ENCODE data around the gene ST6GALNAC6. TPM values are rescaled to one million over a fixed set of nuclear protein-coding genes. Genes with fewer than 3 reads are reported as not detected.

ST6GALNAC6 gene, protein sequence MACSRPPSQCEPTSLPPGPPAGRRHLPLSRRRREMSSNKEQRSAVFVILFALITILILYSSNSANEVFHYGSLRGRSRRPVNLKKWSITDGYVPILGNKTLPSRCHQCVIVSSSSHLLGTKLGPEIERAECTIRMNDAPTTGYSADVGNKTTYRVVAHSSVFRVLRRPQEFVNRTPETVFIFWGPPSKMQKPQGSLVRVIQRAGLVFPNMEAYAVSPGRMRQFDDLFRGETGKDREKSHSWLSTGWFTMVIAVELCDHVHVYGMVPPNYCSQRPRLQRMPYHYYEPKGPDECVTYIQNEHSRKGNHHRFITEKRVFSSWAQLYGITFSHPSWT
- polyA plus RNA-seq (2012; ENCODE audit: insufficient read depth, insufficient read length, low read depth): 40.4 TPM

DNA sequence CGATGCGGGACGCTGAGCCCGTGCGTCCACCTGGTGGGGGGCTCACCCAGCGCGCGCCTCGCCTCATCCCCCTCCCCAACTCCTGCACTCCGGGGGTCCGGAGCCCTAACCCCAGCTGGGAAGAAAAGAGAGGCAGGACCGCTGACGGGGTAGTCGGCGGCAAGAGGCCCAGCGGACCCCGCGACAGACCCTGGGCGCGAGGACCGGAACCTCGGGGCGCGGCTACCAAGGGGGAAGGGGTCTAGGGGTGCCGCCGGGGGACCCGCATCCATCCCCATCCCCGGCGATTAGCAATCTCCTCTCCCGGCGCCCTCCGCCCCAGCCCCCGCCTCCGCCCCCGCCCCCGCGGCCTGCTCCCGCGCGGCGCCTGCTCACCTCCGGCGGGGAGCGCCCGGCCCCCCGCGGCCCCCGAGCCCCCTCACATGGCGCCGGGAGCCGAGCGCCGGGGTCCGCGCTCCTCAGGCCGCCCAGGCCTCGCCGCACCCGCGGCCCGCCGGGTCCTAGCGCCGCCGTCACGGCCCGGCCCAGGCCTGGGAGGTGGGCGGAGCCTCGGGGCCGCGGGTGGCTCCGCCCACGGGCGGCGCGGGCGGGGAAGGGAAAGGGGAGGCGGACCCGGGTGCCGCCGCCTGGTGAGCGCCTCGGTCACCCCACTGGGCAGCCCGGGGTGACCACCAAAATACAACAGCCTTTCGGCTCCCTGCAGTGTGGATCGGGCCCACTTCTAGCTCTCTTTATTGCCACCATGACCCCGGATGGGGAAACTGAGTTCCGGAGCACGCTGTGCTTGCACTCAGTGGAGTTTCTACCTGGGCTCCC is at the start of gene ST6GALNAC6:
Gene ST6GALNAC6, minus strand, starts transcription at position 476 of the 816 bp plus-strand sequence. CDS start 1,622 bp downstream, outside the sequence.
- TF ChIP-seq, protein P1, sequence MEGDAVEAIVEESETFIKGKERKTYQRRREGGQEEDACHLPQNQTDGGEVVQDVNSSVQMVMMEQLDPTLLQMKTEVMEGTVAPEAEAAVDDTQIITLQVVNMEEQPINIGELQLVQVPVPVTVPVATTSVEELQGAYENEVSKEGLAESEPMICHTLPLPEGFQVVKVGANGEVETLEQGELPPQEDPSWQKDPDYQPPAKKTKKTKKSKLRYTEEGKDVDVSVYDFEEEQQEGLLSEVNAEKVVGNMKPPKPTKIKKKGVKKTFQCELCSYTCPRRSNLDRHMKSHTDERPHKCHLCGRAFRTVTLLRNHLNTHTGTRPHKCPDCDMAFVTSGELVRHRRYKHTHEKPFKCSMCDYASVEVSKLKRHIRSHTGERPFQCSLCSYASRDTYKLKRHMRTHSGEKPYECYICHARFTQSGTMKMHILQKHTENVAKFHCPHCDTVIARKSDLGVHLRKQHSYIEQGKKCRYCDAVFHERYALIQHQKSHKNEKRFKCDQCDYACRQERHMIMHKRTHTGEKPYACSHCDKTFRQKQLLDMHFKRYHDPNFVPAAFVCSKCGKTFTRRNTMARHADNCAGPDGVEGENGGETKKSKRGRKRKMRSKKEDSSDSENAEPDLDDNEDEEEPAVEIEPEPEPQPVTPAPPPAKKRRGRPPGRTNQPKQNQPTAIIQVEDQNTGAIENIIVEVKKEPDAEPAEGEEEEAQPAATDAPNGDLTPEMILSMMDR (IDR thresholded peaks at IDR 0.05; ENCODE audit: low read depth, low read length): no peak
- Histone ChIP-seq H3K4me3 (ENCODE audit: low read depth, low read length) (peak within 1 kb of the TSS; percentile 87), H3K27me3 (no peaks in the 10 kb centered on the region), H3K4me1 (peaks cover 9% of the 10 kb centered on the region; the same call in 1 of the 2 replicates), H3K9me3 (no peaks in the 10 kb centered on the region), H3K36me3 (peaks cover 25% of the 10 kb centered on the region)
- DNase-seq: peak; percentile 86

DNA sequence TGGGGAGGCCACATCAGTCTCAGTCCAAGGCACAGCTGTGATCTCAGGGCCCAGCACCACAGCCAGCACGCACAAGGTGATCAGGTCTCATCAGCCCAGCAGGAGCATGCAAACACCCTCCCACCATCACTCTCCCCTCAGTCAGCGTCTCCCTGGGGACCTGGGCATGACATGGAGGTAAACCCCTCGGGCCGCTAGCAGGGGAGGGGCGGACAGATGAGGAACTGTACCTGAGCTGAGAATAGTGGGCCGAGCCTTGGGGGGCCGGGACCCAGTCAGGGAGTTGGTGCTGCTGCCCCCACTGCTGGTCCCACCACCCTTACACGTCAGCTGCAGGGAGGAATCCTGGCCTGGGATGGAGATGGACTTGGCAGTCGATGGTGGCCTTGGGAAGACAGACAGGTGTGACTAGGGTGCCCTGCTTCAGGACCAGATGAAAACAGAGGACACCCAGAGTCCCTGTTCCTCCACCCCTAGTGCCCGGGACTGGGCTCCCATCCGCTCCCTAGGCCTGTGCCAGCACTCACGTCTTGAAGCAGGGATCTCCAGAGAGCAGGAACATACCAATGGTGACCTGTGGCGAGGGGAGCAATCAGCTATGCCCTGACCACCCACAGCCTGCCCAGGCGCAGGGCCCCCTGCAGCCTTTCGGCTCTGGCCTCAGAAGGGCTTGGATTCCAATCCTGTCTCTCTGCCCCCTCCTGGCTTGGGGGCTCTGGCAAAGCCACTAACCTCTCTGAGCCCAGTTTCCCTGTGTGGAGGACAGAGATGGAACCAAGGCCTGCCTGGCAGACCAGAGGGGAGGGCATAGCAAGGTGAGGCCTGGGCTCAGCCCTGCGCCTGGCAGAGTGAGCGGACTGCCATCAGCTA is 48.7 kb upstream of the ST6GALNAC6 start:
- TF ChIP-seq, protein P1 (IDR thresholded peaks at IDR 0.05; ENCODE audit: low read depth, low read length): no peak
- no peak overlapping the region for H3K4me3 ChIP-seq (ENCODE audit: low read depth, low read length)
- peaks cover 12% of the 10 kb centered on the region for H3K36me3 ChIP-seq
- no peaks in the 10 kb centered on the region for H3K9me3 ChIP-seq
- H3K4me1 ChIP-seq: peaks cover 18% of the 10 kb centered on the region
- DNase-seq: no peak
- no peaks in the 10 kb centered on the region for H3K27me3 ChIP-seq

DNA sequence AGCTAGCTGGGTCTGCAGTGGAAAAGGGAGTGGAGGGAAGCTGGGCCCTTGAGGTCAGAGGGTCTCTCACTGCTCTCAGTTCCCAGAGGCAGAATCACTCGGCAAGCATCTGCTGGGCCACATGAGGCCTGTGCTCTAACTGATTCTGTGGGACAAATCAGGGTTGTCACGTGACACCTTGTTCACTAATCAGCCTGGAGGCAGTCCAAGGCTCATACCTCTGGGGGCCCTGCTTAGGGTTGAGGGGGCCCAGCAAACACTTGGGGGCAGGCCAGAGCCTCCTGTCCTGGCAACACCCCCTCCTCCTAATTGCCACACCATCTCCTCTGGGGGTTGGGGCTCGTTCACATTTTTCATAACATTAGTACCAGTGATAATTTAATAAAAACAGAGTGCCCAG is 47.3 kb upstream of the ST6GALNAC6 start:
- DNase-seq: no peak
- Histone ChIP-seq H3K4me3 (ENCODE audit: low read depth, low read length) (no peak overlapping the region), H3K4me1 (peaks cover 24% of the 10 kb centered on the region), H3K27me3 (no peaks in the 10 kb centered on the region), H3K36me3 (peaks cover 22% of the 10 kb centered on the region), H3K9me3 (no peaks in the 10 kb centered on the region)
- TF ChIP-seq, protein P1 (IDR thresholded peaks at IDR 0.05; ENCODE audit: low read depth, low read length): no peak

DNA sequence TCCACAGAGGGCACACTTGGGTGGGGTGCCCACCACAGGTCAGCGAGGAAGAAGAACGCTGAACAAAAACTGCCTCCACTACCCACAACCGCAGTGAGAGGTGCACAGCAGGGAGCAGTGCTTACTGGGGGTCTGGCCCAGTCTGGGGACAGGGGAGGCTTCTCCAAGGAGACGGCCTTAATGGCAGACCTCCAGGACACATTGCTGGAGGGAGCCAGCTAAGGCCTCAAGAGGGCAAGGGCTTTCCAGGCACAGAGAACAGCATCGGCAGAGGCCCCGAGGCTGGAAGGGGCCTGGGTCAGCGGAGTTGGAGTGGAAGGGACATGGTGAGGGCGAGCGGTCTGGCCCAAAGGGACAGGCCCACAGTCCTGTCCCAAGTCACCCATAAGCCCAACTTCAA is 46.5 kb upstream of the ST6GALNAC6 start:
- no peaks in the 10 kb centered on the region for H3K27me3 ChIP-seq
- H3K4me1 ChIP-seq: peaks cover 20% of the 10 kb centered on the region
- TF ChIP-seq, protein P1 (IDR thresholded peaks at IDR 0.05; ENCODE audit: low read depth, low read length): no peak
- no peak for DNase-seq
- peaks cover 22% of the 10 kb centered on the region for H3K36me3 ChIP-seq
- no peaks in the 10 kb centered on the region for H3K9me3 ChIP-seq
- H3K4me3 ChIP-seq (ENCODE audit: low read depth, low read length): no peak overlapping the region

DNA sequence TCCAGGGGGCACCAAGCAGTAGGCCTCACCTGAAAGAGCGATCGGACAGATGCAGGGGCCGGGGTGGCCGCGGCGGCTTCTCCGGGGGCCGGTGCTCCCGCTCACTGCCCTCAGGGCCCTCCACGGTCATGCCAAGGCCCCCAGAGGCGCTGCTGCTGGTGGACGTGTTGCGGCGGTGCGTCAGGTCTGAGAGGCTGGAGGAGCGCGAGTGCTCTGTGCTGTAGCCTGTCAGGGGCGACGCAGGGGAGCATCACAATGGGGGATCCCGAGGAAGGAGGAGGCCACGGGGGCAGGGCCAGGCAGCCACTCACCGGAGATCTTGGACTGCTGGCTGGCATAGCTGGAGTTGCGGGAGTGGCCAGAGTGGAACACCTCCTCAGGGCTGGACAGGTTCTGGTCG is 45.9 kb upstream of the ST6GALNAC6 start:
- no peaks in the 10 kb centered on the region for H3K27me3 ChIP-seq
- H3K4me3 ChIP-seq (ENCODE audit: low read depth, low read length): no peak overlapping the region
- H3K4me1 ChIP-seq: peaks cover 17% of the 10 kb centered on the region
- no peaks in the 10 kb centered on the region for H3K9me3 ChIP-seq
- DNase-seq: no peak
- TF ChIP-seq, protein P1 (IDR thresholded peaks at IDR 0.05; ENCODE audit: low read depth, low read length): no peak
- peaks cover 22% of the 10 kb centered on the region for H3K36me3 ChIP-seq
